Hepatocyte (in vitro differentiated cells): ENCODE measurements around the gene MYL7.

Experiments
- CTCF ChIP-seq: fragments of 200-600 bp; sonication (generic); IDR thresholded peaks from 2 replicates; pipeline ENCODE4 v1.5.1; 2016; ENCODE audit warnings: antibody characterized with exemption, mild to moderate bottlenecking; ENCODE audit not compliant: poor library complexity
- EZH2 ChIP-seq: fragments of 200-600 bp; sonication (generic); IDR thresholded peaks from 2 replicates; pipeline ENCODE4 v1.6.1; 2016; ENCODE audit warnings: antibody characterized with exemption, mild to moderate bottlenecking, borderline replicate concordance

GRCh38 chr7:44142028-44142427 lies 896 bp upstream of the MYL7 start:
- TF ChIP-seq CTCF = no peak
- TF ChIP-seq EZH2 = no peak
